ENCODE data around the gene ORC4. TPM values are rescaled to one million over a fixed set of nuclear protein-coding genes. Genes with fewer than 3 reads are reported as not detected.

Gene ORC4
- total RNA-seq, 1 donor from 2014 or later = 36.2 TPM

GRCh38 chr2:147904051-147904450 is 116.5 kb downstream of the ORC4 start:
- intact Hi-C loops (cut with micrococcal nuclease) = no loop called here

GRCh38 chr2:147888680-147889079 is 131.9 kb downstream of the ORC4 start:
- no peaks in the 10 kb centered on the region for H3K36me3 Mint-ChIP-seq (ENCODE audit: low read depth)
- no peak overlapping the region for H3K4me3 Mint-ChIP-seq
- intact Hi-C loops (cut with micrococcal nuclease) = no loop called here
- H3K9me3 Mint-ChIP-seq = no peaks in the 10 kb centered on the region
- no peak for DNase-seq
- no peak overlapping the region for H3K27ac Mint-ChIP-seq
- H3K27me3 Mint-ChIP-seq = no peaks in the 10 kb centered on the region
- peaks cover 3% of the 10 kb centered on the region for H3K4me1 Mint-ChIP-seq

More at GRCh38 chr2:147904051-147904450, 116.5 kb downstream of the ORC4 start:
- Mint-ChIP-seq H3K27ac (no peak overlapping the region), H3K36me3 (ENCODE audit: low read depth) (peaks cover 11% of the 10 kb centered on the region), H3K4me1 (no peaks in the 10 kb centered on the region), H3K27me3 (no peaks in the 10 kb centered on the region), H3K4me3 (no peak overlapping the region), H3K9me3 (no peaks in the 10 kb centered on the region)
- no peak for DNase-seq

- H3K4me3 Mint-ChIP-seq = no peak overlapping the region
- intact Hi-C loops (cut with micrococcal nuclease) = no loop called here
- peaks cover 3% of the 10 kb centered on the region for H3K4me1 Mint-ChIP-seq
- no peaks in the 10 kb centered on the region for H3K9me3 Mint-ChIP-seq
- DNase-seq = no peak
- H3K27me3 Mint-ChIP-seq = no peaks in the 10 kb centered on the region
- H3K36me3 Mint-ChIP-seq (ENCODE audit: low read depth) = no peaks in the 10 kb centered on the region
- no peak overlapping the region for H3K27ac Mint-ChIP-seq
Observed at GRCh38 chr2:147886136-147886535, 134.4 kb downstream of the ORC4 start.

GRCh38 chr2:147884830-147885229 is 135.7 kb downstream of the ORC4 start:
- intact Hi-C loops (cut with micrococcal nuclease) = no loop called here

GRCh38 chr2:147882631-147883030 is 137.9 kb downstream of the ORC4 start:
- Mint-ChIP-seq H3K9me3 (no peaks in the 10 kb centered on the region), H3K4me3 (no peak overlapping the region), H3K27me3 (no peaks in the 10 kb centered on the region), H3K36me3 (ENCODE audit: low read depth) (no peaks in the 10 kb centered on the region), H3K27ac (no peak overlapping the region), H3K4me1 (peaks cover 3% of the 10 kb centered on the region)
- intact Hi-C loops (cut with micrococcal nuclease) = no loop called here
- DNase-seq = no peak

More at GRCh38 chr2:147884830-147885229, 135.7 kb downstream of the ORC4 start:
- Mint-ChIP-seq H3K4me3 (no peak overlapping the region), H3K4me1 (peaks cover 3% of the 10 kb centered on the region), H3K9me3 (no peaks in the 10 kb centered on the region), H3K27me3 (no peaks in the 10 kb centered on the region), H3K27ac (no peak overlapping the region), H3K36me3 (ENCODE audit: low read depth) (no peaks in the 10 kb centered on the region)
- no peak for DNase-seq

Other genes starting within 250 kb of the ORC4 start
- gene ACVR2A, start 175.7 kb downstream of the ORC4 start, total RNA-seq = 2.0 and 2.5 TPM in 2 replicates
- gene MBD5, start 354 bp upstream of the ORC4 start, total RNA-seq = 20.4 and 24.6 TPM in 2 replicates

Measured in activated CD4-positive, alpha-beta T cell treated with anti-CD3 and anti-CD28 coated beads, Interleukin-2, amount 10 ng/mL, durations not matched to agents 24 days and 14 days (primary cell).